Measurements from ENCODE around the gene NEO1.

DNA sequence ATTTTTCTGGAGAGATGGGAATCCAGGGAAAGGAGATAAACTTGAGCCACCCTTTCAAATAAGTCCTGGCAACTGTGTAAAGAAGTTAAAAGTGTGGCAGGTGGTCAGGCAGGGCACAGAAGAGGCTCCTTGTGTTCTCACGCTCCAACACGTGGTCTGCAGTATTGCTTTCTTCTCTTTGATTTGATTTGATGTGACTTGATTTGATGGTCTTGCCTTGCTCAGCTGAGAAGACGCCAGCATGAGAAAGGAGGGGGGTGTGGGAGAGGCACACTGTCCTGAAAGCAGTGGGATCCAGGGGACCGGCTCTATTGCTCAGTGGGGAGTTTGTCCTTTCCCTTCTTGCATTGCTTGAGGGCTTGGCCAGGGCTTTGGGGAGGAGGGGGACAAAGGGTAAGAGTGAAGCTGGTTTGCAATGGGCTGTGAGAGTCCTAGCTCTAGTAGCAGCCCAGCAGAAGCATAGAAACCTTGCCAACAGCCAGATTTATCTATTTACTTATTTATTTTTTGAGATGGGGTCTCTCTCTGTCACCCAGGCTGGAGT, 25.7 kb upstream of the NEO1 start:
- TF ChIP-seq TAF1 (IDR thresholded peaks at IDR 0.05; ENCODE audit: borderline replicate concordance, insufficient read depth, low read length): no peak
- TF ChIP-seq POLR2AphosphoS5 (IDR thresholded peaks at IDR 0.05; ENCODE audit: low read depth, low read length): no peak
- no peak for TF ChIP-seq SIN3A (IDR thresholded peaks at IDR 0.05; ENCODE audit: borderline replicate concordance, insufficient read depth, low read length)
- TF ChIP-seq, protein P1, sequence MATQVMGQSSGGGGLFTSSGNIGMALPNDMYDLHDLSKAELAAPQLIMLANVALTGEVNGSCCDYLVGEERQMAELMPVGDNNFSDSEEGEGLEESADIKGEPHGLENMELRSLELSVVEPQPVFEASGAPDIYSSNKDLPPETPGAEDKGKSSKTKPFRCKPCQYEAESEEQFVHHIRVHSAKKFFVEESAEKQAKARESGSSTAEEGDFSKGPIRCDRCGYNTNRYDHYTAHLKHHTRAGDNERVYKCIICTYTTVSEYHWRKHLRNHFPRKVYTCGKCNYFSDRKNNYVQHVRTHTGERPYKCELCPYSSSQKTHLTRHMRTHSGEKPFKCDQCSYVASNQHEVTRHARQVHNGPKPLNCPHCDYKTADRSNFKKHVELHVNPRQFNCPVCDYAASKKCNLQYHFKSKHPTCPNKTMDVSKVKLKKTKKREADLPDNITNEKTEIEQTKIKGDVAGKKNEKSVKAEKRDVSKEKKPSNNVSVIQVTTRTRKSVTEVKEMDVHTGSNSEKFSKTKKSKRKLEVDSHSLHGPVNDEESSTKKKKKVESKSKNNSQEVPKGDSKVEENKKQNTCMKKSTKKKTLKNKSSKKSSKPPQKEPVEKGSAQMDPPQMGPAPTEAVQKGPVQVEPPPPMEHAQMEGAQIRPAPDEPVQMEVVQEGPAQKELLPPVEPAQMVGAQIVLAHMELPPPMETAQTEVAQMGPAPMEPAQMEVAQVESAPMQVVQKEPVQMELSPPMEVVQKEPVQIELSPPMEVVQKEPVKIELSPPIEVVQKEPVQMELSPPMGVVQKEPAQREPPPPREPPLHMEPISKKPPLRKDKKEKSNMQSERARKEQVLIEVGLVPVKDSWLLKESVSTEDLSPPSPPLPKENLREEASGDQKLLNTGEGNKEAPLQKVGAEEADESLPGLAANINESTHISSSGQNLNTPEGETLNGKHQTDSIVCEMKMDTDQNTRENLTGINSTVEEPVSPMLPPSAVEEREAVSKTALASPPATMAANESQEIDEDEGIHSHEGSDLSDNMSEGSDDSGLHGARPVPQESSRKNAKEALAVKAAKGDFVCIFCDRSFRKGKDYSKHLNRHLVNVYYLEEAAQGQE (IDR thresholded peaks at IDR 0.05; ENCODE audit: insufficient read depth in 1 of 2, low read depth in 2 of 2, low read length in 2 of 2): no peak
- TF ChIP-seq FOXP2 (optimal IDR thresholded peaks at IDR 0.05; ENCODE audit: borderline replicate concordance, extremely low read depth, extremely low read length, insufficient read depth): no peak

Measured in PFSK-1 (cell line).